ENCODE data around the gene MPP2.

MPP2 gene

DNA sequence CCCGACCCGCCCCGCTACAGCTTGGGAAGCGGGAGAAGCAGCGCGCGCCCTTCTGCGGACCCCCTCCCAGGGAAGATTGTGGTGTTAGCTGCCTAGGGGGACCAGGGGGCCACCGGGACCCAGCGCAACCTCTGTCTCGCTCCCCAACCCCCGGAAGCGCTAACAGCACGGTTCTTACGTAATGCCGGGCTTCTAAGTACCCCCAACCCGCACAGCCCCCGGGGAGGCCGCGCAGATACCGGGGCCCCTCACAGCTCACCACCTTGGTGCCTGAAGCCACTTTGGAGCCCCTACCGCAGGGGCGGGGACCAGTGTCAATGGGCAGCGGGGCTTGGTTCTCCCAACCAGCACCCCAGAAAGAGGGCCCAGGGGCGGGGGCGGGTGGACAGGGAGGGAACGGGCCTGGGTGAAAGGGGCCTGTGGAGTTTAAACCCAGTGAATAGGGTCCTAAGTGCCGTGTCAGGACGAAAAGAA, 348 bp downstream of the MPP2 start:
- in situ Hi-C loops (cut with HindIII; ENCODE audit: low sequenced_read_pairs): no loop called here
- no peak for DNase-seq (ENCODE audit: low read depth)
- peak overlapping the region; percentile 72 for H3K4me3 ChIP-seq (ENCODE audit: low read depth, low read length)
- TF ChIP-seq, protein P1, sequence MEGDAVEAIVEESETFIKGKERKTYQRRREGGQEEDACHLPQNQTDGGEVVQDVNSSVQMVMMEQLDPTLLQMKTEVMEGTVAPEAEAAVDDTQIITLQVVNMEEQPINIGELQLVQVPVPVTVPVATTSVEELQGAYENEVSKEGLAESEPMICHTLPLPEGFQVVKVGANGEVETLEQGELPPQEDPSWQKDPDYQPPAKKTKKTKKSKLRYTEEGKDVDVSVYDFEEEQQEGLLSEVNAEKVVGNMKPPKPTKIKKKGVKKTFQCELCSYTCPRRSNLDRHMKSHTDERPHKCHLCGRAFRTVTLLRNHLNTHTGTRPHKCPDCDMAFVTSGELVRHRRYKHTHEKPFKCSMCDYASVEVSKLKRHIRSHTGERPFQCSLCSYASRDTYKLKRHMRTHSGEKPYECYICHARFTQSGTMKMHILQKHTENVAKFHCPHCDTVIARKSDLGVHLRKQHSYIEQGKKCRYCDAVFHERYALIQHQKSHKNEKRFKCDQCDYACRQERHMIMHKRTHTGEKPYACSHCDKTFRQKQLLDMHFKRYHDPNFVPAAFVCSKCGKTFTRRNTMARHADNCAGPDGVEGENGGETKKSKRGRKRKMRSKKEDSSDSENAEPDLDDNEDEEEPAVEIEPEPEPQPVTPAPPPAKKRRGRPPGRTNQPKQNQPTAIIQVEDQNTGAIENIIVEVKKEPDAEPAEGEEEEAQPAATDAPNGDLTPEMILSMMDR (IDR thresholded peaks at IDR 0.05; ENCODE audit: low read depth, low read length, missing control alignments): no peak

DNA sequence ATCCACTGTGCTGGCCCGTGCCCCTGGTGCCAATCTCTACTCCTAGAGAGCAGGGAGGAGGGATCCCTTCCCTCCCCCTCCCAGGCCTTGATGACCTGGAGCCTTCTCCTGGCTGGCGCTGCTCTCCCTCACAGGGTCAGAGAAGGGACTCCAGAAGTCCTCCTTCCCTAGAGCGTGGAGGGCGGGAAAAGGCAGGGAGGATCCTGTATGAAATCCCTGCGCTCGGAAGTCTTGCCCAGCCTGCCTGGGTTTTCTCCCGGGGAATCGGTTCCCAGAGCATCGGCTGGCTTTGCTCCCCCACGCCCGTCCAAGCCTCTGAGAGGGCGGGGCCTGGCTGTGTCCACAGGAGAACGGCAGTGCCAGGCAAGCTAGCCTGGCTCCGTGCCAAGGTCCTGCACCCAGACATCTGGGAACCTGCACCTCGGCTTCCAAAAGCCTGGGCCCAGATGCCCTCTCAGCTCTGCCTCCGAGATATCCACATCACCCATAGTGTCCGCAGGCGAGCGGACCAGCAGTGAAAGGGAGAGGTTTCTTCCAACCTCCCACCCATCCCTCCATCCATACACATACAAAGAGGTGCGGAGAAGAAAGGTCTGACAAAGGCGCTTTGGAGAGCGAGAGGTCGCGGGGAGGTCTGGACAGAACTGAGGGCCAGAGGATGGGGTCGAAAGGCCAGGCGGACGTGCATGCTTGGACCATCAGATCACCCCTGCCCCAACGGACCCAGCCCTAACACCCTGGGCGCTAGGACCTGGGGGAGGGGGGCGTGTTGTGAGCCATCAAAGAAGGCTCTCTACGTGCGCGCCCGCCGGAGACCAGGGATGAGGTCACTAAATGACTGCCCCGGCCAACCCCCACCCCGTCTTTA, 1.1 kb downstream of the MPP2 start:
- no peak for DNase-seq (ENCODE audit: low read depth)
- H3K4me3 ChIP-seq (ENCODE audit: low read depth, low read length): peak overlapping the region; percentile 72
- TF ChIP-seq, protein P1 (IDR thresholded peaks at IDR 0.05; ENCODE audit: low read depth, low read length, missing control alignments): no peak
- in situ Hi-C loops (cut with HindIII; ENCODE audit: low sequenced_read_pairs): no loop called here

DNA sequence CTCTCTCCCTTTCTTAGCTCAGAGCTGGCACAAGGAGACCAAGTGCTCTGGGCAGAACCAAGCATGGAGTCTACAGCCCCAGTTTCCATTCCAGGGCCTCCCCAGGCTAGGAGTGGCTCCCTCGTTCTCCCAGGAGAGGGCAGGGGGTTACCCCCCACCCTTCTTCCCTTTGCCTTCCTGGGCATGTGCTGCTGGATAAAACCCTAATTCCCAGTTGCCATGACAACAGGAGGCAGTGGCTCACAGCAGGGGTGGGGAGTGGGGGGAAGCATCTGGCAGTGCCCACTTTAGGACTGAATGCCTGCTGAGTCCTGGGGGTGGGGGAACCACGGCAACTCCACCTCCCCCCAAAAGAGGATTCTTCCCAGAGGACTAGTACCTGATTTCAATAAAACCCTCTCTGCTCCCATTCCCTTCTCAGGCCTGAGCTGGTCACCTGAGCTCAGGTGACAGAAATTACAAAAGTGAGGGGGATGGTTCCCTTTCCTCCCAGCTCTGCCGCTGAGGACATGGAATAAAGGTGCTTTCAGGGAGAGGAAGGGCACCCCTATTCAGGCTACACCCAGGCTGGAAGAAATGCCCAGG, 1.8 kb downstream of the MPP2 start:
- DNase-seq (ENCODE audit: low read depth): no peak
- no peak overlapping the region for H3K4me3 ChIP-seq (ENCODE audit: low read depth, low read length)
- TF ChIP-seq, protein P1 (IDR thresholded peaks at IDR 0.05; ENCODE audit: low read depth, low read length, missing control alignments): no peak
- in situ Hi-C loops (cut with HindIII; ENCODE audit: low sequenced_read_pairs): no loop called here

DNA sequence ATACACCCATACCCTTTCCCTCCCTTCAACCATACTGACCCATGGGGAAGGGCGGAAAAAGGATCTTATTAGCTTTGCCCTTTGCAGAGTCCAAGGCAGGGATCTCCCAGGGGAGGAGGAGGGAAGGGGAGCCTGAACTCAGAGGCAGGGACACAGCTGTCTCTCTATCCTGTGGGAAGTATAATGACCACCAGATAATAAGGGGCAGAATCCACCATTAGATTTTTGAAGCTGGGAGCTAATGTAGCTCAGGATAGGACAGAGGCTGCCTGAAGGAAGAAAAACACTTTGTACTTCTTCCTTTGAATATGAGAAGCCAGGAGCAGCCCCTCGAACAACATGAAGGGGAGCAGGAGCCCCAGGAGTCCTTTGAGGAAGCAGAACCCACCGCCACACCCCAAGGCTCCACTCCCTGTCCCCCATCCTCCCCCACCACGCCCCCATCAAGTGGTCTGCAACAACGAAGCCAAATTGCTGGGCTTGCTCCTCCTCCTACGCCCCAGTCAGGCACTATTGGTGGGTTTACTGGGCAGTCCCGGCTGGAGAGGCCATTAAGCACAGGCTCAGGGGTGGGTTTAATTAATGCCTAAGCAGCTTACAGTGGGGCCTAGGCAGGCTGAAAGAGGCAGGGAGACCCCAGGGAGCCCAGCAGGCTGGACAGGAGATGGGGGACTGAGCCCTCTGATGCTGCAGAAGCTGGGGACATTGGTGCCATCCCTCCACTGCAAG, 5.3 kb downstream of the MPP2 start:
- no peak for DNase-seq (ENCODE audit: low read depth)
- in situ Hi-C loops (cut with HindIII; ENCODE audit: low sequenced_read_pairs): no loop called here
- no peak overlapping the region for H3K4me3 ChIP-seq (ENCODE audit: low read depth, low read length)
- TF ChIP-seq, protein P1 (IDR thresholded peaks at IDR 0.05; ENCODE audit: low read depth, low read length, missing control alignments): no peak

DNA sequence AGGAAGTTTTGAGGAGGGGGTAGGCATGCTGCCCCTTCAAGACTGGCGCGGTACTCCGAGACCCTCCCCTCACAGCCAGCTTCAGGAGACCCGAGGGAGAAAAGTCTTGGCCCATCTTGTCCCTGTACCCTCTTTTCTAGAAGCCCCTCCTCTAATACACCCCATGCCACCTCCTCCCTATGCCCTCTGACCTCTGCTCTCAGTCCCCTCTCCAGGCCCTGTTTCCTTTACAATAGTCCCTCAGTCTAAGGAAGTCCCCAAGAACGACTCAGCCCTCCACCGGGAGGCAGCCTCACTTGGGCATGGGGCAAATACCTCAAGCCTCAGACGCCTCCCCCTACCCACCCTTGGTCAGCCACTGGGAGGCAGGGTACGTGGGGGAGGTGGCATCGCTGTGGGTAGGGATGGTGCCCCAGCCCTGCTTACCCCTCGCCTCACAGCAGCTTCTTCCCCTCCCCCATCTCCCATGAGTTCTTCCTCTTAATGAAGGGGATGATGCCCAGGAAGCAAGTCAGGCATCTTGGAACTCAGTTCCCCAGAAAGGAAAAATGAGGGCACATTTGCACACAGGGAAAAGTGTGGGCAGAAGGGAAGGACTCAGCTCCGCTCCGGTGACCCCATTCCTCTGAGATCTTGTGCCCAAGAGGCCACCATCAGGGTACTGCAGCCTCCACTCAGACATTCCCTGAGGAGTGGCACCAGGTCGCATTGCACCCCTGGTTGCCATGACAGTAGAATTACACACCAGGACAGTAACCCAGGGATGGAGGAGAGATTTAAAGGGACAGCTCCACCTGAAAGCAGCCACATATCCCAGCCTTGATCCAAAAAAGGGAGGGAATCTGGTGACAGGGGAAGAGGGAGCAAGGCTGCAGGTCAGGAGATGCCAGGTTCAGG, 6.2 kb downstream of the MPP2 start:
- in situ Hi-C loops (cut with HindIII; ENCODE audit: low sequenced_read_pairs): no loop called here
- no peak for DNase-seq (ENCODE audit: low read depth)
- peak overlapping the region; percentile 51 for H3K4me3 ChIP-seq (ENCODE audit: low read depth, low read length)
- TF ChIP-seq, protein P1 (IDR thresholded peaks at IDR 0.05; ENCODE audit: low read depth, low read length, missing control alignments): no peak

Data from astrocyte of the cerebellum (primary cell).